ENCODE measurements around the gene IL6. TPM values are rescaled to one million over a fixed set of nuclear protein-coding genes. Genes with fewer than 3 reads are reported as not detected.

The IL6 gene
- total RNA-seq, 6 experiments from 2014 or later: 0.80 to 1.9 TPM; not detected in 4

- Histone ChIP-seq H3K4me3 (no peak overlapping the region), H3K4me1 (peaks cover 0 to 6% (median under 1%) of the 10 kb centered on the region in 4 donors), H3K27ac (no peak overlapping the region), H3K36me3 (no peaks in the 10 kb centered on the region), H3K9me3 (no peaks in the 10 kb centered on the region), H3K27me3 (no peaks in the 10 kb centered on the region)
- DNase-seq (no peak), ATAC-seq (no peak)
- WGBS (ENCODE audit: insufficient coverage, low coverage, low lambda C conversion rate, missing lambda C conversion rate): 77% methylated on average over 3 of the region's 5 CpGs
- intact Hi-C loops (cut with DNase I): loop anchor here in 1 of 2 donors (10.0 kb wide), 1 partner anchor 226 kb away; no protein-coding TSS in a partner anchor
- no peak for TF ChIP-seq POLR2A (IDR thresholded peaks at IDR 0.05)
- TF ChIP-seq, protein P1, sequence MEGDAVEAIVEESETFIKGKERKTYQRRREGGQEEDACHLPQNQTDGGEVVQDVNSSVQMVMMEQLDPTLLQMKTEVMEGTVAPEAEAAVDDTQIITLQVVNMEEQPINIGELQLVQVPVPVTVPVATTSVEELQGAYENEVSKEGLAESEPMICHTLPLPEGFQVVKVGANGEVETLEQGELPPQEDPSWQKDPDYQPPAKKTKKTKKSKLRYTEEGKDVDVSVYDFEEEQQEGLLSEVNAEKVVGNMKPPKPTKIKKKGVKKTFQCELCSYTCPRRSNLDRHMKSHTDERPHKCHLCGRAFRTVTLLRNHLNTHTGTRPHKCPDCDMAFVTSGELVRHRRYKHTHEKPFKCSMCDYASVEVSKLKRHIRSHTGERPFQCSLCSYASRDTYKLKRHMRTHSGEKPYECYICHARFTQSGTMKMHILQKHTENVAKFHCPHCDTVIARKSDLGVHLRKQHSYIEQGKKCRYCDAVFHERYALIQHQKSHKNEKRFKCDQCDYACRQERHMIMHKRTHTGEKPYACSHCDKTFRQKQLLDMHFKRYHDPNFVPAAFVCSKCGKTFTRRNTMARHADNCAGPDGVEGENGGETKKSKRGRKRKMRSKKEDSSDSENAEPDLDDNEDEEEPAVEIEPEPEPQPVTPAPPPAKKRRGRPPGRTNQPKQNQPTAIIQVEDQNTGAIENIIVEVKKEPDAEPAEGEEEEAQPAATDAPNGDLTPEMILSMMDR (IDR thresholded peaks at IDR 0.05): no peak
These were observed 54.3 kb downstream of the IL6 start for GRCh38 chr7:22781230-22781711.

Other genes with a start within 250 kb of the IL6 start
- under 1 TPM in 2 of 6 experiments, not detected in 4; 0.25 to 0.60 TPM for gene STEAP1B, start 227.0 kb upstream of the IL6 start, total RNA-seq
- gene TOMM7, start 95.6 kb downstream of the IL6 start, total RNA-seq: 100 to 1,000 TPM in 3 of 6 experiments, 10 to 100 TPM in 3; 25.9 to 180 (median 102) TPM

Measured in right lobe of liver (tissue), 6 donors.